Neural progenitor cell (in vitro differentiated cells): Measurements from ENCODE around the gene NCOA3.
"Not testable (repeated sequence)": the region's sequence is repeated elsewhere in the genome, so short reads cannot be mapped to it uniquely, and the experiment has no call there.

Source experiments
- EZH2 ChIP-seq: fragments of 200-600 bp; sonication (generic); IDR thresholded peaks from 2 replicates; pipeline ENCODE4 v1.6.1; 2017; ENCODE audit warnings: antibody characterized with exemption, mild to moderate bottlenecking, moderate library complexity
- EZH2phosphoT487 ChIP-seq: fragments of 200-600 bp; sonication (generic); IDR thresholded peaks from 2 replicates; pipeline ENCODE4 v1.6.1; 2017; ENCODE audit warnings: antibody characterized with exemption
- TF ChIP-seq, protein P1 (sequence below): fragments of 200-600 bp; sonication (generic); IDR thresholded peaks from 2 replicates; pipeline ENCODE4 v1.5.1; 2017; ENCODE audit warnings: antibody characterized with exemption, mild to moderate bottlenecking

DNA sequence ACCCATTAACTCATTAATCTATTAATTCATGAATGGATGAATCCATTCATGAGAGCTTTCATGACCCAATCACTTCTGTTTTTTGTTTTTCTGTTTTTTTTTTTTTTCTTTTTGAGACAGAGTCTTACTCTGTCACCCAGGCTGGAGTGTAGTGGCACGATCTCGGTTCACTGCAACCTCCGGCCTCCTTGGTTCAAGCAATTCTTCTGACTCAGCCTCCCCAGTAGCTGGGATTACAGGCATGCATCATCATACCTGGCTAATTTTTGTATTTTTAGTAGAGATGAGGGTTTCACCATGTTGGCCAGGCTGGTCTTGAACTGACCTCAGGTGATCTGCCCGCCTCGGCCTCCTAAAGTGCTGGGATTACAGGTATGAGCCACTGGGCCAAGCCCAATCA lies 39.8 kb upstream of the NCOA3 start:
- TF ChIP-seq, protein P1, sequence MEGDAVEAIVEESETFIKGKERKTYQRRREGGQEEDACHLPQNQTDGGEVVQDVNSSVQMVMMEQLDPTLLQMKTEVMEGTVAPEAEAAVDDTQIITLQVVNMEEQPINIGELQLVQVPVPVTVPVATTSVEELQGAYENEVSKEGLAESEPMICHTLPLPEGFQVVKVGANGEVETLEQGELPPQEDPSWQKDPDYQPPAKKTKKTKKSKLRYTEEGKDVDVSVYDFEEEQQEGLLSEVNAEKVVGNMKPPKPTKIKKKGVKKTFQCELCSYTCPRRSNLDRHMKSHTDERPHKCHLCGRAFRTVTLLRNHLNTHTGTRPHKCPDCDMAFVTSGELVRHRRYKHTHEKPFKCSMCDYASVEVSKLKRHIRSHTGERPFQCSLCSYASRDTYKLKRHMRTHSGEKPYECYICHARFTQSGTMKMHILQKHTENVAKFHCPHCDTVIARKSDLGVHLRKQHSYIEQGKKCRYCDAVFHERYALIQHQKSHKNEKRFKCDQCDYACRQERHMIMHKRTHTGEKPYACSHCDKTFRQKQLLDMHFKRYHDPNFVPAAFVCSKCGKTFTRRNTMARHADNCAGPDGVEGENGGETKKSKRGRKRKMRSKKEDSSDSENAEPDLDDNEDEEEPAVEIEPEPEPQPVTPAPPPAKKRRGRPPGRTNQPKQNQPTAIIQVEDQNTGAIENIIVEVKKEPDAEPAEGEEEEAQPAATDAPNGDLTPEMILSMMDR = not testable (repeated sequence)
- not testable (repeated sequence) for TF ChIP-seq EZH2, EZH2phosphoT487
